Superior temporal gyrus (tissue), 1 donor: ENCODE measurements around the gene CIDEA.

ENCODE experiments used
- DNase-seq: peaks from one replicate; pipeline ENCODE4 v3.0.0-alpha.2; 2016; ENCODE audit errors: extremely low spot score

The CIDEA gene

DNA sequence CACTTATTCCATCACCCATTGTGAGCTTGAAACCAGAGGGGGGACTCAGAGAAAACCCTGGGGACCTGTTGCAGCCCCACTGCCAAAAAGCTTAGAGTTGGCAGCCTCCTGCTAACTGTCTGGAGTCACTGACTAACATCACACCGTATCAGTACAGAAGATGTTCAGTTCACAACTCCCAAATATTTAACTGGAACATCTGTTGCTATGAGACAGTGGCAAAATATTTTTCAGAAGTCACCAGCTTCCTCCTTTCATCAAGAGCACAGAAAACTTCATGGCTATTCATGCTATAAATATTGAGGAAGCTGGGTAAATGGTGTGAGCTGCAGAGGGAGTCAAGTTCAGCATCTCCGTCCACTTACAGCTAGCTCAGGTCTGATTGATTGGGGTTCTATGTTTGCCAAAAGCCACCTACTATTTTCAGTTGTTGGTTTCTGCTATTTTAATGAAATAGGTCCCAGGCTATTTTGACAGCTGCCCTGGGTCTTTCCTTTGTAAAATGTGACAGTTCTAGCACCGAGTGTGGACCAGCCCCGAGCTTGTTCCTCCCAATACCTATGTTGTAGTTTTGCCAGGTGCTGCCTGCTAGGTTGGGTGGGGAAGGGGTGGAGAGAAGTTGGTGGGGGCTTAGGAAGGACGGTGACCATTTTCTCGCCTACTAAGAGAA, 63.6 kb downstream of the CIDEA start:
- no peak for DNase-seq

GRCh38 chr18:12318334-12318697, 64.2 kb downstream of the CIDEA start:
- DNase-seq = no peak

GRCh38 chr18:12318857-12319256, 64.7 kb downstream of the CIDEA start:
- DNase-seq = no peak

DNA sequence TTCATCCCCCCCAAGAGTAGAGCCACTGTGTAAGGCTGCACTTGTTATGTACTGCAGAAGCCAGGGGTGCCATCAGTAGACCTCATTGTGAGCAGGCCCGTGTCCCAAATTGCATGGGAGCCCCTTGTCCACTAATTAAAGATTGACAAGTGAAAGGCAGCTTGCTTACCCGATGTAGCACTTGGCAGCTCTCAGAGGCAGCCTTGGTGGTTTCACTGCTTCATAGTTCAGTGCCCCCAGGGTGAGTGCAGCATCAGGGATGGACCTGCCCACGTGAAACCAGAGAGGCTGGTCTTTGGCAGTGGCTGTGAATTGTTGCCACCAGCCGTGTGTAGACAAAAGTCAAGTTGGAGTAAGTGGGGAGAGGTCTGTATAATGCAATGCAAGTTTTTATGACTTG, 67.2 kb downstream of the CIDEA start:
- no peak for DNase-seq

DNA sequence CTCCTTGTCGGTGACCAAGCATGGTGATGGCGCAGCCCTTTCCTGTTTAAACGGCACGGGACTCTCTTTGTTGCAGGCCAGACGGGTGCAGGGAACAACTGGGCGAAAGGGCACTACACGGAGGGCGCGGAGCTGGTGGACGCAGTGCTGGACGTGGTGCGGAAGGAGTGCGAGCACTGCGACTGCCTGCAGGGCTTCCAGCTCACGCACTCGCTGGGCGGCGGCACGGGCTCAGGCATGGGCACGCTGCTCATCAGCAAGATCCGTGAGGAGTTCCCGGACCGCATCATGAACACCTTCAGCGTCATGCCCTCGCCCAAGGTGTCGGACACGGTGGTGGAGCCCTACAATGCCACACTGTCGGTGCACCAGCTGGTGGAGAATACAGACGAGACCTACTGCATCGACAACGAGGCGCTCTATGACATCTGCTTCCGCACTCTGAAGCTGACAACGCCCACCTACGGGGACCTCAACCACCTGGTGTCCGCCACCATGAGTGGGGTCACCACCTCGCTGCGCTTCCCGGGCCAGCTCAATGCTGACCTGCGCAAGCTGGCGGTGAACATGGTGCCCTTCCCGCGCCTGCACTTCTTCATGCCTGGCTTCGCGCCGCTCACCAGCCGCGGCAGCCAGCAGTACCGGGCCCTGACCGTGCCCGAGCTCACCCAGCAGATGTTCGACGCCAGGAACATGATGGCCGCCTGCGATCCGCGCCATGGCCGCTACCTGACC, 71.0 kb downstream of the CIDEA start:
- DNase-seq = no peak

GRCh38 chr18:12325726-12326245, 71.6 kb downstream of the CIDEA start:
- no peak for DNase-seq

- DNase-seq = no peak
Observed at GRCh38 chr18:12326711-12327460, 72.7 kb downstream of the CIDEA start.
